Spinal cord (tissue), 10 donors: Measurements from ENCODE around the gene GRIK4. TPM values are rescaled to one million over a fixed set of nuclear protein-coding genes. Genes with fewer than 3 reads are reported as not detected.

Experiments
- DNase-seq, 6 donors: peaks; one replicate each; pipeline versions ENCODE4 v3.0.0 to v3.0.0-alpha.2; 2013 to 2015; ENCODE audit warnings: low spot score in 6 of 6, low read depth in 4 of 6
- H3K27ac ChIP-seq: one replicate; pipeline ENCODE4 v1.5.1; 2013; ENCODE audit warnings: low read depth, low read length, control low read depth
- H3K27me3 ChIP-seq: one replicate; pipeline ENCODE4 v1.6.1; 2013; ENCODE audit warnings: low read length; ENCODE audit not compliant: control insufficient read depth, insufficient read depth
- H3K36me3 ChIP-seq: one replicate; pipeline ENCODE4 v1.6.1; 2013; ENCODE audit warnings: low read length; ENCODE audit not compliant: control insufficient read depth, insufficient read depth
- H3K4me1 ChIP-seq: one replicate; pipeline ENCODE4 v1.6.1; 2013; ENCODE audit warnings: low read length; ENCODE audit not compliant: control insufficient read depth, insufficient read depth
- H3K4me3 ChIP-seq: one replicate; pipeline ENCODE4 v1.5.1; 2013; ENCODE audit warnings: low read depth, low read length, control low read depth
- H3K9me3 ChIP-seq: one replicate; pipeline ENCODE4 v1.6.1; 2013; ENCODE audit warnings: low read length; ENCODE audit not compliant: control insufficient read depth, insufficient read depth
- WGBS: methylation state at CpG from one replicate; pipeline ENCODE4 v1.1.5; 2013; ENCODE audit warnings: missing lambda C conversion rate; ENCODE audit not compliant: insufficient coverage; 5-methylcytosine and 5-hydroxymethylcytosine counted together
- polyA plus RNA-seq, 2 donors: library from polyadenylated mRNA; unstranded; fragments of 120-200 nt; gene quantifications; one replicate each; pipeline ENCODE4 v1.2.1, GENCODE V29; 2013; ENCODE audit not compliant: insufficient read length in 2 of 2
- total RNA-seq, 2 donors: library from RNA; depleted of rRNA in 1 of 2; stranded (reverse); fragments of 120-200 nt in 1 of 2; fragments of >200 nt in 1 of 2; gene quantifications; one replicate each; pipeline versions ENCODE4 v1.2.3 to v1.2.4, GENCODE V29; 2013 to 2014
- donor health status: healthy.

The GRIK4 gene
- total and polyA plus RNA-seq, 4 donors: 5.2 to 23.2 (median 12.3) TPM

DNA sequence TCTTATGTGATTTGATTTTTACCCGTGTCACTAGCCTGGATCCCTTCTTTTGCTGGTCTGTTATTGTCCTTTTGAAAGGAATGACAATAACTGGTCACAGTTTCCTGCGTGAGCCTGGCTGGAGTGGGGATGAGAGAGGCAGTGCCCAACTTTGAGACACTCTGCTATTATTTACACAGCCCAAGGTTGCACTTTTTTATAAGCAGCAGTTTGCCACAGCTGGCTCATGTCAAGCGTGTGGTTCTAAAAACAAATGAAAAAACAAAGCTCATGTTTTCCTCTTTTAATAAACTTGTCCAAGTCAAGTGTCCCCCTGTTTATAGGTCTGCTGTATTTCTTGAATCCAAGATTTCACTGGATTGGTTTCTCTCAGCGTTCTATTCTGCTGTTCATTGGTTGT lies 201.3 kb downstream of the GRIK4 start:
- peaks cover 53% of the 10 kb centered on the region for H3K4me1 ChIP-seq
- H3K9me3 ChIP-seq: no peaks in the 10 kb centered on the region
- no peak overlapping the region for H3K4me3 ChIP-seq
- no peaks in the 10 kb centered on the region for H3K27me3 ChIP-seq
- H3K27ac ChIP-seq: peak overlapping the region; percentile 43
- no peak for DNase-seq
- 54% methylated on average over 3 of the region's 4 CpGs for WGBS
- no peaks in the 10 kb centered on the region for H3K36me3 ChIP-seq

- peak overlapping the region; percentile 43 for H3K27ac ChIP-seq
- no peaks in the 10 kb centered on the region for H3K9me3 ChIP-seq
- H3K36me3 ChIP-seq: no peaks in the 10 kb centered on the region
- no peaks in the 10 kb centered on the region for H3K27me3 ChIP-seq
- WGBS: 21% methylated on average over 4 of the region's 5 CpGs
- peak in 1 of 6 donors; percentile 79 for DNase-seq
- H3K4me1 ChIP-seq: peaks cover 50% of the 10 kb centered on the region
- H3K4me3 ChIP-seq: no peak overlapping the region
Measured at GRCh38 chr11:120713296-120713695, 201.7 kb downstream of the GRIK4 start.

- Histone ChIP-seq H3K4me3 (no peak overlapping the region), H3K36me3 (no peaks in the 10 kb centered on the region), H3K27ac (no peak overlapping the region), H3K27me3 (no peaks in the 10 kb centered on the region), H3K4me1 (peaks cover 44% of the 10 kb centered on the region), H3K9me3 (no peaks in the 10 kb centered on the region)
- WGBS: 70% methylated on average over 3 of the region's 3 CpGs
- no peak for DNase-seq
Measured at GRCh38 chr11:120714438-120714837, 202.9 kb downstream of the GRIK4 start.

DNA sequence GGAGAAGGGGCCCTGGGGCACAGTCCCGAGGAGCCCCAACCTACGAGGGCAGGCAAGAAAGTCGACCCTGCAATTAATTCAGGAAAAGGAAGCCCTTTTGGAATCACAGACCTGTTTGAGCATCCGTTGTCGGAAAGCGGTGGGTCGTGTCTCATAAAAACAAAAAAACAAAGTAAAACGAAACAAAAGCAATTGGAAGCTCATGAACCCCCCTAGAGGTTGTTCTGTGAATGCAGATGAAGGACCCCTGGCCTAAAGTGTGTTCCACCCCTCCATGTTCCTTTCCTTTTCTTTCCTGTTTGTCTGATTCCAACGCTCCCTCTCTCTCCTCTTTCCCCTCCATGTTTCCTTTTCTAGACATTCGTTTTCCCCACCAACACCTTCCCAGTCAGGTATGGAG lies 203.7 kb downstream of the GRIK4 start:
- 55% methylated on average over 5 of the region's 10 CpGs for WGBS
- peak in 1 of 6 donors; percentile 63 for DNase-seq

DNA sequence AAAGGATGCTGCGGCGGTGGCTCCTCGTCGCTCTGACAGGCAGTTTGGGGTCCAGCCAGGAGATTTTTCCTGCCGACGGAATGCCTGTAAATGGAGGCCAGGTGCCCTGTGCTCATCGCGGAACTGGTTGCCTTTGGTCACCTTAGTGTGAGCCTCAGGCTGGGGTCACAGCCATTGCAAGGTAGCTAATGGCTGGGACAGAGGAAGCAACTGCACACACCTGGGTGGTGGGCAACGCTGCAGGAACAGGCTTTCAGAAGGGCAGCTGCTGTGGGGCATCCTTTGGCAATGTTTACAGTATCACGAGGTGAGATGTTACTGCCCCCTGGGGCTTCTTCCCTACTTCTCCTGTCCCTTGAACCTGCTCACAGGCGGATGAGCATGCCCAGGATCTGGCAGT lies 205.5 kb downstream of the GRIK4 start:
- H3K4me1 ChIP-seq: peaks cover 27% of the 10 kb centered on the region
- no peaks in the 10 kb centered on the region for H3K36me3 ChIP-seq
- WGBS: 80% methylated on average over 10 of the region's 11 CpGs
- no peaks in the 10 kb centered on the region for H3K27me3 ChIP-seq
- no peak overlapping the region for H3K4me3 ChIP-seq
- no peak for DNase-seq
- no peak overlapping the region for H3K27ac ChIP-seq
- no peaks in the 10 kb centered on the region for H3K9me3 ChIP-seq

More for the DNA sequence above, 203.7 kb downstream of the GRIK4 start:
- Histone ChIP-seq H3K9me3 (no peaks in the 10 kb centered on the region), H3K27me3 (no peaks in the 10 kb centered on the region), H3K4me3 (peak overlapping the region; percentile 1), H3K27ac (no peak overlapping the region), H3K36me3 (no peaks in the 10 kb centered on the region), H3K4me1 (peaks cover 42% of the 10 kb centered on the region)

GRCh38 chr11:120717623-120718022 lies 206.1 kb downstream of the GRIK4 start:
- peaks cover 27% of the 10 kb centered on the region for H3K4me1 ChIP-seq
- 79% methylated on average over 6 of the region's 6 CpGs for WGBS
- no peak for DNase-seq

DNA sequence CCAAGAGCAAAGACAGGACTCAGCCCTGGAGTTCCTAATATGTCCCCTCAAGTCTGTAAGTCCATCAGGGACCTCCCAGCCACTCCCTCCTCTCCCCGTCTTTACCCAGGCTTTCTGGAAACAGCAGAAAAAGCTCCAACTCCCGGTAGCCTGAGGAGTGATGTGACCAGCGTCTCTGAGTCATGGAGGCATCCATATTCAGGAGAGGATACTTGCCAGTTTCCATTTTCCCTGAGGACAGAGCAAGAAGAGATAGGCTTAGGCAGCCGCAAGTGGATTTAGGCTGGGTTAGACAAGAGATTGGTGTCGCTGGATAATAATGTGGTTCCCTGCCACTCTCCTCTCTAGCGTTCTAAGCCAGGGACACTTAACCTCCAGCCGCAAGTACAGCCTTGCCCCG lies 206.6 kb downstream of the GRIK4 start:
- WGBS: 89% methylated on average over 5 of the region's 8 CpGs
- H3K27ac ChIP-seq: no peak overlapping the region
- no peaks in the 10 kb centered on the region for H3K36me3 ChIP-seq
- no peak for DNase-seq
- no peaks in the 10 kb centered on the region for H3K27me3 ChIP-seq
- H3K4me3 ChIP-seq: no peak overlapping the region
- H3K9me3 ChIP-seq: no peaks in the 10 kb centered on the region
- H3K4me1 ChIP-seq: peaks cover 23% of the 10 kb centered on the region

More at GRCh38 chr11:120717623-120718022, 206.1 kb downstream of the GRIK4 start:
- Histone ChIP-seq H3K9me3 (no peaks in the 10 kb centered on the region), H3K4me3 (no peak overlapping the region), H3K27me3 (no peaks in the 10 kb centered on the region), H3K27ac (no peak overlapping the region), H3K36me3 (no peaks in the 10 kb centered on the region)

GRCh38 chr11:120719348-120719747 lies 207.8 kb downstream of the GRIK4 start:
- no peak for DNase-seq
- Histone ChIP-seq H3K4me3 (no peak overlapping the region), H3K36me3 (no peaks in the 10 kb centered on the region), H3K27me3 (no peaks in the 10 kb centered on the region), H3K9me3 (no peaks in the 10 kb centered on the region), H3K4me1 (peaks cover 17% of the 10 kb centered on the region), H3K27ac (no peak overlapping the region)
- no CpG with 5 or more reads among the region's 3 CpGs for WGBS

DNA sequence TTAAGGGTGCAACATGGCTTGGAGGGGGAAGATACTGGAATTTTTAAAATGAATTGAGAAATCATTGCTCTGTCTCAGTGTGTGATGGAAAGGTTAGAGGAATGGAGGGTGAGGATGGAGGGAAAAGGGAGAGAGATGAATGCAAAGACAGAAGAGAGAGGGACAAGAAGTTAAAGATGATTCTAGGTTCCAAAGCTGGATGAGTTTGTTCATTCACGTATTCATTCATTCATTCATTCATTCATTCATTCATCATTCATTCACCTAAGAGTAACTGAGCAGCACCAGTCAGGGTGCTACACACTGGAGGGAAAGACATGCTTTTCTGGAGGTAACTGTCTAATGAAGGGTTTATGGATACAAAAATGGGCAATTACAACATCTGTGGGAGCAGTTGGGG lies 209.2 kb downstream of the GRIK4 start:
- peaks cover 10% of the 10 kb centered on the region for H3K4me1 ChIP-seq
- no peak for DNase-seq
- no peak overlapping the region for H3K4me3 ChIP-seq
- no peaks in the 10 kb centered on the region for H3K36me3 ChIP-seq
- H3K27ac ChIP-seq: no peak overlapping the region
- H3K27me3 ChIP-seq: no peaks in the 10 kb centered on the region
- no peaks in the 10 kb centered on the region for H3K9me3 ChIP-seq
- no CpG with 5 or more reads among the region's 1 CpG for WGBS

DNA sequence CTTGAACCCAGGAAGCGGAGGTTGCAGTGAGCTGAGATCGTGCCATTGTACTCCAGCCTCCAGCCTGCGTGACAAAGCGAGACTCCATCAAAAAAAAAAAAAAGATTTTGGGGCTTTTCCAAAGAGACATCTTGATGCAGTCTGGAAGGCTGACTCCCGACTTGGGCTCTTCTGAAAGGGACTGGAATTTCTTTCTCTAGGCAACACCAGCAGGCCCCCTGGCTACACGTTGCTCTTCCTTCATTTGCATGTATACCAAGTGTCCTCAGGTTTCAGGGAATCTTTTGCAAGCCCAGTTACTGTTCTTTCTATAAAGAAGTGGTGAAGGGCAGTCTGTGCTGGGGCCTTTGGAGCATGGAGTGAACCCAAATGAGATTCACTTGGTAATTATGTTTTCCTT lies 211.0 kb downstream of the GRIK4 start:
- DNase-seq: peak in 2 of 6 donors; percentile 73 to 75
- no peak overlapping the region for H3K4me3 ChIP-seq
- peaks cover 4% of the 10 kb centered on the region for H3K4me1 ChIP-seq
- no peaks in the 10 kb centered on the region for H3K36me3 ChIP-seq
- 37% methylated on average over 5 of the region's 6 CpGs for WGBS
- H3K9me3 ChIP-seq: peaks cover 4% of the 10 kb centered on the region
- H3K27me3 ChIP-seq: no peaks in the 10 kb centered on the region
- no peak overlapping the region for H3K27ac ChIP-seq
